Ureter (tissue), 1 donor: ENCODE results near the gene FYB1. TPM values are rescaled to one million over a fixed set of nuclear protein-coding genes. Genes with fewer than 3 reads are reported as not detected.

Experiments
- total RNA-seq: library from RNA; stranded (reverse); gene quantifications from one replicate; pipeline ENCODE4 v1.2.4, GENCODE V29; 2023
- donor health status: DM: yes; HTN: yes; CAD: no.

FYB1 gene
- total RNA-seq, 1 donor from 2014 or later, result 17.9 TPM

Other genes starting within 250 kb of the FYB1 start
- 54.0 TPM for gene RICTOR, start 145.2 kb downstream of the FYB1 start, total RNA-seq
- not detected for gene C9, start 144.9 kb upstream of the FYB1 start, total RNA-seq
- 77.2 TPM for gene DAB2, start 205.4 kb upstream of the FYB1 start, total RNA-seq